GM18907 (cell line): ENCODE results near the gene GRK7.

Experiments used
- ATAC-seq: cut with Tn5 transposase; IDR thresholded peaks from one replicate; pipeline ENCODE4 v1.9.1; 2021; ENCODE audit warnings: mild to moderate bottlenecking, moderate library complexity; ENCODE audit not compliant: unreplicated experiment

Gene GRK7

GRCh38 chr3:141763088-141763750, at the start of gene GRK7:
TSS of gene GRK7 (plus strand) at chr3:141763408. CDS start at chr3:141778285, 14,877 bp downstream.
- ATAC-seq, result no peak

DNA sequence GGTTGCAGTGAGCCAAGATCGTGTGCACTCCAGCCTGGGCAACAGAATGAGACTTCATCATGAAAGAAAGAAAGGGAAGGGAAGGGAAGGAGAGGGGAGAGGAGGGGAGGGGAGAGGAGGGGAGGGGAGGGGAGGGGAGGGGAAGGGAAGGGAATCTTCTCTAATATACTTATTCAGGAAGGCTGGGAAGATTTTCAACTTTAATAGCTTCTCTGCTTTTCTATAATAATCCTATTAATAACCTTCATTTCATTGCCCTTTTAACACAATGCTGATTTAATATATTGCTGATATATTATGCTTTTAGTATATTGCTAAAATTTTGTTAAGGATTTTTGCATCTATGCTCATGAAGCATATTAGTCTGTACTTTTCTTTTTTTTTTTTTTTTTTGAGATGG, 48.5 kb upstream of the GRK7 start:
- ATAC-seq, result no peak

- no peak for ATAC-seq
These were observed 41.1 kb upstream of the GRK7 start for GRCh38 chr3:141722081-141722480.

GRCh38 chr3:141722648-141723047, 40.6 kb upstream of the GRK7 start:
- no peak for ATAC-seq

DNA sequence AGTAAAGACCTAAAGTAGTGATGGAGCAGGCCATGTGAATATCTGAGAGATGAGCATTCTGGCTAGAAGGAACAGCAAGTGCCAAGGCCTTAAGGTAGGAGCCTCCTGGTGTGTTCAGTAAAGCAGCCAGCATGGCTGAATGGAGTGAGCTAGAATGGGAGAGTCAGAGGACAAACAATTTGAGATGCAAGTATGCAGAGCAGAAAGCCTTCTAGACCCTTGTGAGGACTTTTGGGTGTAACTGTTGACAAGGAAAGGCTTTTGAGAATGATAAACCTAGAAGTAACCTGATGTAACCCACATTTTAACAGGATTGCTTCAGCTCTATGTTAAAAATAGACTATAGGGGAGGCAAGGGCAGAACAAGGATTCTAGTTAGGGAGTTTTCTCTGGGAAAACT, 40.0 kb upstream of the GRK7 start:
- no peak for ATAC-seq

- ATAC-seq, result no peak
These were observed 39.0 kb upstream of the GRK7 start for GRCh38 chr3:141724186-141724585.

GRCh38 chr3:141725036-141725435, 38.2 kb upstream of the GRK7 start:
- ATAC-seq, result no peak

DNA sequence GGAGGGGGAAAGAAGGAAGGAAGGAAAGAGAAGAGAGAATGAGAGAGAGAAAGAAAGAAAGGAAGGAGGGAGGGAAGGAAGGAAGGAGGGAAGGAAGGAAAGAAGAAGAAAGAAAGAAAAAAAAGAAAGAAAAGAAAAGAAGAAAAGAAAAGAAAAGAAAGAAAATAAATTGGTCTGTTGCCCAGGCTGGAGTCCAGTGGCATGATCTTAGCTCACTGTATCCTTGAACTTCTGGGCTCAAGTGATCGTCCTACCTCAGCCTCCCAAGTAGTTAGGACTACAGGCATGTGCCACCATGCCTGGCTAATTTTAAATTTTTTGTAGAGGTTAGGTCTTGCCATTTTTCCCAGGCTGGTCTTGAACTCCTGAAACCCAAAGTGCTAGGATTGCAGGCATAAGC, 36.7 kb upstream of the GRK7 start:
- ATAC-seq, result no peak

DNA sequence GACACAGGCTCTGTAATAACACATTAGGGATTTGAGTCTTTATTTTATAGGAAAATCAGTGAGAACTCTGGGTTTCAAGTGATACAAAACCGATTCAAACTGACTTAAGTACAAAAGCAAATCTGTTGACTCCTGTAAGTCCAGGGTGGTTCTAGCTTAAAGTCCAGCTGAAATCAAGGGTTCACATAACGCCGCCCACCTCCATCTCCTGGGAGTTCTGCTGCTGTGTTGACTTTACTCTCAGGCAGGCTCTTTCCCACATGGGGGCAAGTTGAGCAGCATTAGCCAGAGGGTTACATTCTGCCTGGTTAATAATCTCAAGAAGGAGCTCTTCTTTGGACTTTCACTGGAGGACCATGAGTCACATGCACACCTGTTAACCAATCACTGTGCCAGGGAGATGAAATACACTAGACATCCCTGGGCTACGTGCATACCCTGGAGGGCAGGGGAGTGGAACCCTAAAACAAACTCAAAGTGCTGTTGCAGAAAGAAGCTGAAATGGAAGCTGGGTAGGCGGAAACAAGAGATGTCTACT, 34.8 kb upstream of the GRK7 start:
- no peak for ATAC-seq

DNA sequence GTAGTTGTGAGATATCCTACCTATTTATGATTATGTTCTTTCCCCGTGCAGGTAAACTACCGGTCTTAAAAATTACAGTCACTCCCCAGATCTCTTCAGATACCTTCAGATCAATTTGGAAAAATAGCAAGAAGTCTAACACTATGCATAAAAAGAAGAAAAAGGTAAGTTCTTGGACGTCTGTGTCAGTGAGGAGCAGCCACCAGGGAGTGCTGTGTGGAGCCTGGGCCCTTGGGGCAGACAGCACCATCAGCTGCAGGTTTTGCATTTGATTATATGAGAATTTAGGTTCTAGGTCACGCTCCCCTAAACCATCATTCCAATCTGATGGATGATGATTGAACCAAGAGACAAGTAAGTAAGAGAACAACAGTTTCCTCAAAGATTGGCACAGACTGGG, 34.0 kb upstream of the GRK7 start:
- ATAC-seq, result no peak

DNA sequence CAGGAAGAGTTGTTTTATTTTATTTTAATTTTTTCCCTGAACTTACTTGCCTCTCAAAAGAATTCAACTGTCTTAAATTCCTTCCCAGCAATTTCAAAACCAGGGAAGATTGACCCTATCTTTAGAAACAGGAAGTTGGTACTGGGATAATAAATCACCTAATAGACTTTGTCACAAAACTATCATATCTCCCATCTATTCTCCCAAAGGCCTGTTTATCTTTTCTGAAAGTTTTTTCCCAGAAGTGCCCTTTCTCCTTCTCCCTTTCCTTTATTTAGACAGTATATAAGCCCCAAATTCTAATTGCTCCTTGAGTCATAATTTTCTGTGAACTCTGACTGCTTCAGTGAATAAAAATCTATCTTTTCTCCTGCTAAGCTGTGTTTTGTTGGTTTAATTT, 28.0 kb upstream of the GRK7 start:
- no peak for ATAC-seq

GRCh38 chr3:141735770-141736465, 27.3 kb upstream of the GRK7 start:
- ATAC-seq, result no peak

- no peak for ATAC-seq
These were observed 26.1 kb upstream of the GRK7 start for GRCh38 chr3:141737093-141737492.

DNA sequence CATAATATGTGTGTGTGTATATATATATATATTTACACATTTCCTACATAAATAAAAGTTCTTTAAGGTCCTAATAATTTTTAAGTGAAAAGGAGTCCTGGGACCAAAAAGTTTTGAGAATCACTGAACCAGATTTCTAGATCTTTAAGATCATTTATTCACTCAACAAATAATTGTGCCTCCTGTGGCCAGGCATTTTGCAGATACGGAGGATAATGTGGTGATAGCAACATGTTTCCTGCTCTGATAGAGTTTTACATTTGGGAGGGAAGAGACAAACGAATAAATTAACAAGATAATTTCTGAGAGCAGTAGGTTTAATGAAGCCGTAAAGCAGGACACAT, 25.6 kb upstream of the GRK7 start:
- ATAC-seq, result no peak

GRCh38 chr3:141738022-141738890, 25.0 kb upstream of the GRK7 start, which contains the start of gene RNF7:
TSS of gene RNF7 (plus strand) at chr3:141738298. CDS start at chr3:141738342, 44 bp downstream.
- peak; percentile 92 for ATAC-seq

DNA sequence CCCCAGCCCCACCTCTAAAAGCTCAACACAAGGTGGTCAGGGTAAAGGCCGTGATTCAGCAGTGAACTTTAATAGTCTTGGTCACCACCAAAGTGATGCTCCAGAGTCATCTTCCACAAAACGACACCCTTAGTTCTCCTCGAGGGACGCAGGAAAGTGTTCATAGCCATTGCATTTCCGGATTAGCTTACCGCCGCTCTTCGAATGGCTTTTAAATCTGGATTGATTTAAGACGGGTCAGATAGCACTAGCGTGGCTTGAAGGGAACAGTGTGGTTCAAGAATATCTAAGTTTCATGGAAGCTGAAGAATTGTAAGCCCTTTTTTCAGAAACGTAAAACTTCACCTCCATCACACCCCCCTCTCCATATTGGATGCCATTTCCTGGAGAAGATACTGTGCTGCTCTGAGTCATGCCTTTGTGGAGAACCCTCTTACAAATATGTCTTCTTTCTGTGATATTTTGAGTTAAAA, 24.3 kb upstream of the GRK7 start:
- ATAC-seq, result no peak

GRCh38 chr3:141739731-141740130, 23.5 kb upstream of the GRK7 start:
- no peak for ATAC-seq

- no peak for ATAC-seq
These were observed 22.9 kb upstream of the GRK7 start for GRCh38 chr3:141740349-141740748.

GRCh38 chr3:141743305-141743704, 19.9 kb upstream of the GRK7 start:
- ATAC-seq, result no peak

DNA sequence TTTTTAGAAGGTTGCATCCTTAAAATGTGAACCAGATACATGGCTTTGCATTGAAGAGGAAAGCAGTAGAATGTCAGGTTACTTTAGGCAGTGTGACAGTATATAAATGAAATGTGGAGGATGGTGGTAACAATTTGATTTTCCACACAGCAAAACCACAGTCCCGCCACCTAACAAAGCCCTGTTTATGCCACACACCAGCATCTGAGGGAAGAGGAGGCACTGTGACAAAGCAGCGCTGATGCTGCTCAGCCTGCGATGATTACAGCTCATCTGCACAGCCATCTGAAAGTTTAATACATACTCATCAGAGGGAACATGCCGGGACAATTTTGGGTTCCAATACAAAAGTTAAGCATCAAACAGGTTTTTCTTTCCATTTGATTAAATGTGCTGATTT, 16.2 kb upstream of the GRK7 start:
- ATAC-seq, result no peak

GRCh38 chr3:141753399-141753798, 9.8 kb upstream of the GRK7 start:
- ATAC-seq, result no peak
